Progenitor cell of endocrine pancreas (in vitro differentiated cells): ENCODE data around the gene MAPK11. TPM values are rescaled to one million over a fixed set of nuclear protein-coding genes. Genes with fewer than 3 reads are reported as not detected.
A peak's percentile ranks its signal among the peaks of the same experiment; 100 is the strongest.

Experiments
- DNase-seq: peaks from one replicate; pipeline ENCODE4 v3.0.0; 2021; ENCODE audit warnings: low spot score; ENCODE audit not compliant: unreplicated experiment
- H3K27ac Mint-ChIP-seq: 2 replicates; pipeline ENCODE4 v1.8.0; 2021; ENCODE audit warnings: mild to moderate bottlenecking, moderate library complexity, mixed read lengths
- H3K27me3 Mint-ChIP-seq: 2 replicates; pipeline ENCODE4 v1.8.0; 2021; ENCODE audit warnings: mixed read lengths
- H3K36me3 Mint-ChIP-seq: 2 replicates; pipeline ENCODE4 v1.8.0; 2022; ENCODE audit warnings: mixed read lengths; ENCODE audit not compliant: insufficient read depth
- H3K4me1 Mint-ChIP-seq: 2 replicates; pipeline ENCODE4 v1.8.0; 2021; ENCODE audit warnings: low read depth, mixed read lengths
- H3K4me3 Mint-ChIP-seq: 2 replicates; pipeline ENCODE4 v1.8.0; 2021; ENCODE audit warnings: low read depth, mild to moderate bottlenecking, moderate library complexity, mixed read lengths
- H3K9me3 Mint-ChIP-seq: 2 replicates; pipeline ENCODE4 v1.8.0; 2021; ENCODE audit warnings: low read depth, mixed read lengths
- CTCF ChIP-seq: fragments of 200-600 bp; sonication (generic); IDR thresholded peaks from one replicate; pipeline ENCODE4 v1.5.0; 2021; ENCODE audit warnings: antibody characterized with exemption, mild to moderate bottlenecking; ENCODE audit not compliant: unreplicated experiment
- total RNA-seq: library from RNA; stranded (reverse); gene quantifications from 2 replicates; pipeline ENCODE4 v1.2.1, GENCODE V29; 2021

MAPK11 gene
- total RNA-seq, 1 donor from 2014 or later: 2.3 TPM

- Mint-ChIP-seq H3K36me3 (no peaks in the 10 kb centered on the region), H3K27ac (no peak overlapping the region), H3K4me3 (no peak overlapping the region), H3K27me3 (no peaks in the 10 kb centered on the region), H3K4me1 (peaks cover 15% of the 10 kb centered on the region), H3K9me3 (no peaks in the 10 kb centered on the region)
- TF ChIP-seq CTCF: no peak
- DNase-seq: no peak
Observed at GRCh38 chr22:50298266-50298637, 28.1 kb upstream of the MAPK11 start.

GRCh38 chr22:50297510-50298265 lies 27.5 kb upstream of the MAPK11 start:
- no peaks in the 10 kb centered on the region for H3K27me3 Mint-ChIP-seq
- H3K4me1 Mint-ChIP-seq: peaks cover 19% of the 10 kb centered on the region
- DNase-seq: no peak
- no peaks in the 10 kb centered on the region for H3K36me3 Mint-ChIP-seq
- TF ChIP-seq CTCF: no peak
- no peak overlapping the region for H3K4me3 Mint-ChIP-seq
- no peaks in the 10 kb centered on the region for H3K9me3 Mint-ChIP-seq
- H3K27ac Mint-ChIP-seq: peak overlapping the region; percentile 85

- Mint-ChIP-seq H3K4me1 (peaks cover 21% of the 10 kb centered on the region), H3K27ac (peak overlapping the region; percentile 85), H3K4me3 (no peak overlapping the region)
Observed at GRCh38 chr22:50296658-50297490, 26.7 kb upstream of the MAPK11 start.

DNA sequence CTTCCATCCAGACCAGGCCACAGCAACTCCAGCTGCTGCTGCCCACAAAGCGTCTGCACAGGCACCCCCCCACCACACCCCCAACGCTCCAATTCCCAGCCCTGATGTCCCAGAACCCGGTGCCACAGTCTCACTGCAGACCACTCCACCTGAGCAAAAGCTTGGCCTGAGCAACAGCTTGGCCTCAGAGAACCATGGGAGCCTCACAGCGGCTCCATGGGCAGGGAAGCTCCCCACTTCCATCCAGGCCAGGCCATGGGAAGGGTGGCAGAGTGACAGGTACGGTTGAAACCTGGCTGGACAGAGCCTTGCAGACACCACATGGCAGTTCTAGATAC lies 24.1 kb upstream of the MAPK11 start:
- Mint-ChIP-seq H3K27me3 (no peaks in the 10 kb centered on the region), H3K4me1 (peaks cover 21% of the 10 kb centered on the region), H3K9me3 (no peaks in the 10 kb centered on the region), H3K4me3 (no peak overlapping the region), H3K36me3 (peaks cover 1% of the 10 kb centered on the region), H3K27ac (peak overlapping the region; percentile 74)
- no peak for TF ChIP-seq CTCF
- DNase-seq: no peak

More at GRCh38 chr22:50296658-50297490, 26.7 kb upstream of the MAPK11 start:
- H3K9me3 Mint-ChIP-seq: no peaks in the 10 kb centered on the region
- peaks cover under 1% of the 10 kb centered on the region for H3K36me3 Mint-ChIP-seq
- no peak for DNase-seq
- no peak for TF ChIP-seq CTCF
- H3K27me3 Mint-ChIP-seq: no peaks in the 10 kb centered on the region

DNA sequence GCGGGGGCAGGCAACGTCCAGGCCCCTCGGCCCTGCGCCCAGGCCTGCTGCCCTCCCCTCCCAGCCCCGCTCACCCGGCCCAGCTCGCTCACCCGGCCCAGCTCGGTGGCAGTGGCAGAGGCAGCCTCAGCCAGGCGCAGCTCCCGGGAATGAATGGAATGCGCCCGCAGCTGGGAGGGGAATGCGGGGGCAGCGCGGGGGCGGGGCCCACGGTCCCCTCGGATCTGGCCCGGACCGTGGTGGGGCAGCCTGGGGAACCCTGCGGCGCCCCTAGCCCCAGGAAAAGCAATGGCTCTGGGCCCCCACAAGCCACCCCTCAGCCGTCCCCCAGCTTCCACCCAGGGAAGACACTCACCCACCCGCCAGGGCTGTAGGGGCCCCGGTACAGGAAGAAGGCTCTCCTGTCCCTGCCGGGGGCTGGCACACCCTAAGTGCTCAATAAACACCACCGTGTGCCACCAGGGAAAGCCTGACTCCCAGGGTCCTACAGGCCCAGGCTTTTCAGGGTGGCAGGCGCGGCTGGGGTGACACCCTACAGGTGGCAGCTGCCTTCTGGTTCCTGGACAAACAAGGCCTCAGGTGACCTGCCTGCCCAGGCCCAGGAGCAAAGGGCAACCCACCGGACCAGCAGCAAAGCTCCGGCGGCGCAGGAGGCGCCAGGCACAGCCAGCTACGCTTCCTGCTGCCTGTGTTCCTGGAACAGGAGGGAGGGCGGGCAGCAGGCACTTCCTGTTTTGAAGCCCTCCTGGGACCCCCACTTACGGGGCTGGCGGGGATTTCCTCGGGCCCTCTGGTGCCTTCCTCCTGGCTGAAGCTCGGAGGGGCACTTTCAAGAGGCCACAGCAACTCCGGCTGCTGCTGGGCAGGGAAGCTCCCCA lies 23.5 kb upstream of the MAPK11 start:
- DNase-seq: peak; percentile 59
- no peak overlapping the region for H3K4me3 Mint-ChIP-seq
- H3K9me3 Mint-ChIP-seq: no peaks in the 10 kb centered on the region
- TF ChIP-seq CTCF: no peak
- H3K27ac Mint-ChIP-seq: peak overlapping the region; percentile 74
- H3K27me3 Mint-ChIP-seq: no peaks in the 10 kb centered on the region
- peaks cover 20% of the 10 kb centered on the region for H3K4me1 Mint-ChIP-seq
- H3K36me3 Mint-ChIP-seq: peaks cover 1% of the 10 kb centered on the region
